PFSK-1 (cell line): Measurements from ENCODE around the gene CDC34.

Source experiments
- FOXP2 ChIP-seq: optimal IDR thresholded peaks from 2 replicates; pipeline ENCODE3; 2011; ENCODE audit warnings: borderline replicate concordance, control low read depth, inconsistent platforms; ENCODE audit not compliant: insufficient read depth; ENCODE audit errors: extremely low read length, extremely low read depth
- POLR2AphosphoS5 ChIP-seq: IDR thresholded peaks from 2 replicates; pipeline ENCODE4 v1.6.1; 2012; ENCODE audit warnings: low read depth, mild to moderate bottlenecking, control low read depth, low read length, moderate library complexity
- SIN3A ChIP-seq: IDR thresholded peaks from 2 replicates; pipeline ENCODE4 v1.6.1; 2012; ENCODE audit warnings: mild to moderate bottlenecking, low read length, moderate library complexity, borderline replicate concordance; ENCODE audit not compliant: insufficient read depth
- TAF1 ChIP-seq: IDR thresholded peaks from 2 replicates; pipeline ENCODE4 v1.6.1; 2012; ENCODE audit warnings: low read length, control low read depth, borderline replicate concordance; ENCODE audit not compliant: insufficient read depth
- TF ChIP-seq, protein P1 (sequence below), 2 experiments: IDR thresholded peaks; 2 replicates each; pipeline versions ENCODE4 v1.6.1 to v1.8.0; 2011 to 2012; ENCODE audit warnings: low read depth in 2 of 2, low read length in 2 of 2, control low read depth in 1 of 2, inconsistent platforms in 1 of 2, mild to moderate bottlenecking in 1 of 2, moderate library complexity in 1 of 2; ENCODE audit not compliant: insufficient read depth in 1 of 2

CDC34 gene

DNA sequence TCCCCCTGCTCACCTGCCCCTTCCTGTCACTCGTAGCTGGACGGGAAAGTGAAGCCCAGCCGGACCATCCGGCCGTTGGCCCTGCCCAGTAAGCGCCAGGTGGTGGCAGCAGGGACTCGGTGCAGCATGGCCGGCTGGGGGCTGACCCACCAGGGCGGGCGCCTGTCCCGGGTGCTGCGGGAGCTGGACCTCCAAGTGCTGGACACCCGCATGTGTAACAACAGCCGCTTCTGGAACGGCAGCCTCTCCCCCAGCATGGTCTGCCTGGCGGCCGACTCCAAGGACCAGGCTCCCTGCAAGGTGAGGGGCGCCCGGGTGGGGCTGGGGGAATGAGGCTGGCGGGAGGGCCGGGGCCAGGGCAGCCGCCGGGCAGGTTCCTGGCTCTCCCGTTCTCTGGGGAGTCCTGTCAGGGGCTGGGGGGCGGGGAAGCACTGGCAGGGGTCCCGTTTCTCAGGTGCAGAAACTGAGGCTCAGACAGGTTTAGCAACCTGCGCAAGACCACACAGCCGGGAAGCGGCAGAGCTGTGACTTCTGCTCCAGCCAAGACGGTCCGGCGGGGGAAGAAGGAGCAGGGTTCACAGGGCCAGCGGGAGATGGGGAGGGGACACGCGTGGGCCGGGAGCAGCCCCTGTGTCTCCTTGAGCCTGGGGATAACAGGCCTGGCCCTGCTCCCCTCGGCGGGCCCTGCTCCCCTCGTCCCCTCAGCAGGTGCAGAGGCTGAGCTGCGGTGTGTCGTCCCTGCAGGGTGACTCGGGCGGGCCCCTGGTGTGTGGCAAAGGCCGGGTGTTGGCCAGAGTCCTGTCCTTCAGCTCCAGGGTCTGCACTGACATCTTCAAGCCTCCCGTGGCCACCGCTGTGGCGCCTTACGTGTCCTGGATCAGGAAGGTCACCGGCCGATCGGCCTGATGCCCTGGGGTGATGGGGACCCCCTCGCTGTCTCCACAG lies 17.6 kb downstream of the CDC34 start:
- TF ChIP-seq SIN3A (no peak), FOXP2 (no peak), TAF1 (no peak), POLR2AphosphoS5 (no peak)
- TF ChIP-seq, protein P1, sequence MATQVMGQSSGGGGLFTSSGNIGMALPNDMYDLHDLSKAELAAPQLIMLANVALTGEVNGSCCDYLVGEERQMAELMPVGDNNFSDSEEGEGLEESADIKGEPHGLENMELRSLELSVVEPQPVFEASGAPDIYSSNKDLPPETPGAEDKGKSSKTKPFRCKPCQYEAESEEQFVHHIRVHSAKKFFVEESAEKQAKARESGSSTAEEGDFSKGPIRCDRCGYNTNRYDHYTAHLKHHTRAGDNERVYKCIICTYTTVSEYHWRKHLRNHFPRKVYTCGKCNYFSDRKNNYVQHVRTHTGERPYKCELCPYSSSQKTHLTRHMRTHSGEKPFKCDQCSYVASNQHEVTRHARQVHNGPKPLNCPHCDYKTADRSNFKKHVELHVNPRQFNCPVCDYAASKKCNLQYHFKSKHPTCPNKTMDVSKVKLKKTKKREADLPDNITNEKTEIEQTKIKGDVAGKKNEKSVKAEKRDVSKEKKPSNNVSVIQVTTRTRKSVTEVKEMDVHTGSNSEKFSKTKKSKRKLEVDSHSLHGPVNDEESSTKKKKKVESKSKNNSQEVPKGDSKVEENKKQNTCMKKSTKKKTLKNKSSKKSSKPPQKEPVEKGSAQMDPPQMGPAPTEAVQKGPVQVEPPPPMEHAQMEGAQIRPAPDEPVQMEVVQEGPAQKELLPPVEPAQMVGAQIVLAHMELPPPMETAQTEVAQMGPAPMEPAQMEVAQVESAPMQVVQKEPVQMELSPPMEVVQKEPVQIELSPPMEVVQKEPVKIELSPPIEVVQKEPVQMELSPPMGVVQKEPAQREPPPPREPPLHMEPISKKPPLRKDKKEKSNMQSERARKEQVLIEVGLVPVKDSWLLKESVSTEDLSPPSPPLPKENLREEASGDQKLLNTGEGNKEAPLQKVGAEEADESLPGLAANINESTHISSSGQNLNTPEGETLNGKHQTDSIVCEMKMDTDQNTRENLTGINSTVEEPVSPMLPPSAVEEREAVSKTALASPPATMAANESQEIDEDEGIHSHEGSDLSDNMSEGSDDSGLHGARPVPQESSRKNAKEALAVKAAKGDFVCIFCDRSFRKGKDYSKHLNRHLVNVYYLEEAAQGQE (IDR thresholded peaks at IDR 0.05; ENCODE audit: insufficient read depth in 1 of 2, low read depth in 2 of 2, low read length in 2 of 2) = no peak

DNA sequence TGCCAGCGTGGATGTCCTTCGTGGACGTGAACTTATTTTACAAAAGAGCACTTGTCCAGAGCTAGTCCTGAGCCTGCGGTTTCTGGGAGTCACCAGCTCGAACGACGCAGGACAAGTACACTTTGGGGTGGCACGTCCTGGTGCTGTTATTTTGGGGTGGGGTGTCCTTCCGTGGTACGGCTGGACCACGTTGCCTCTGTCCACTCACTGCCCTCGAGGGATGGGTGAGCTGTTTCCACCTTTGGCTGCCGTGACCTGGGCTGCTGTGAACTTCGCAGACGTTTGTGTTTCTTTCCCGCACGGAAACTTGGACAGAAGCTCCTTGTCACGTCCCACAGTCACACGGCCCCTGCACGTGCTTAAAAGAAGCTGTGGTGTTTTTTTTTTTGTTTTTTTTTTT lies 23.3 kb downstream of the CDC34 start:
- no peak for TF ChIP-seq SIN3A
- TF ChIP-seq FOXP2 = no peak
- TF ChIP-seq TAF1 = no peak
- TF ChIP-seq, protein P1 (IDR thresholded peaks at IDR 0.05; ENCODE audit: insufficient read depth in 1 of 2, low read depth in 2 of 2, low read length in 2 of 2) = no peak
- no peak for TF ChIP-seq POLR2AphosphoS5

DNA sequence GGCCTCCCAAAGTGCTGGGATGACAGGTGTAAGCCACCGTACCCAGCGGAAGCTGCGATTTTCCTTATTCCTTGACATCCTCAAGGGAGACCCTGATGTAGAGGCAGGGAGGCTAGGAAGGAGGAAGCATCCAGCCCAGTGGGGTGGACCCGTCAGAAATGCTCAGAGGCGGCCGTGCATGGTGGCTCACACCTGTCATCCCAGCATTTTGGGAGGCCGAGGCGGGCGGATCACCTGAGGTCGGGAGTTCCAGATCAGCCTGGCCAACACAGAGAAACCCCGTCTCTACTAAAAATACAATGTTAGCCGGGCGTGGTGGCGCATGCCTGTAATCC lies 23.9 kb downstream of the CDC34 start:
- TF ChIP-seq POLR2AphosphoS5 = no peak
- TF ChIP-seq, protein P1 (IDR thresholded peaks at IDR 0.05; ENCODE audit: insufficient read depth in 1 of 2, low read depth in 2 of 2, low read length in 2 of 2) = no peak
- no peak for TF ChIP-seq FOXP2
- TF ChIP-seq TAF1 = no peak
- no peak for TF ChIP-seq SIN3A

DNA sequence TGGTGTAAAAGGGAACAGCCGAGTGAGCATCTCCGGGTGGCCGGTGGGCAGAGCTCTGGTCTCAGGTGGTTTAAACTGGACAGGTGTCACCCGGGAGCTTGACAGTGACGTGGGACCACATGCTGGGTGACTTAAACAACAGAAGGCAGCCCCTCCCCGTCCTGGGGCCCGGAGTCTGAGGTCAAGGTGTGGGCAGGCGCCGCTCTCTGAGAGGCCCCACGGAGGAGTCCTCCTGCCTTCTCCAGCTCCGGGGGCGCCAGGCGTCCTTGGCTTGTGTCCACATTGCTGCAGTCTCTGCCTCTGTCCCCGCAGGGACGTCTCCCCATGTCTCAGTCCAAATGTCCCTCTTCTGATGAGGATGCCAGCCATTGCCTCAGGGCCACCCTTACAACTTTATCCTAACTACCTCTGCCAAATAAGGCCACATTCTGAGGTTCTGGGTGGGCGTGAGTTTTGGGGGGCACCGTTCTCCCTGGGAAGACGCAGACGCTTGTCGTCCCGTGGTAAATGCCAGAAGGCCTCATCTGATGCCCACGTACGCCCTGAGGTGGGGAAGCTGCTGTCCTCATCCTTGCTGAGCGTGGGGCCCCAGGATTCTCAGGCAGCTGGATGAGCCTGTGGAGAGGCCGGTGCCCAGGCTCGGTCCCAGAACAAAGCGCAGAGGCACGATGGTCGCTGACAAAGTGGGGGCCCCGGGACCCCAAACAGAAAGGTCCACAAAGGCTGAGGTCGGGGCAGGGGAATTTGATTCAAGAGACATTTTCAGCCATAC lies 25.2 kb downstream of the CDC34 start:
- no peak for TF ChIP-seq TAF1
- TF ChIP-seq, protein P1 (IDR thresholded peaks at IDR 0.05; ENCODE audit: insufficient read depth in 1 of 2, low read depth in 2 of 2, low read length in 2 of 2) = no peak
- TF ChIP-seq POLR2AphosphoS5 = no peak
- TF ChIP-seq FOXP2 = no peak
- TF ChIP-seq SIN3A = no peak
